GM04504 (cell line): ENCODE data around the gene LRRC28.

Source experiments
- DNase-seq: peaks from one replicate; pipeline ENCODE4 v3.0.0-alpha.2; 2012; ENCODE audit warnings: low read depth

Gene LRRC28

DNA sequence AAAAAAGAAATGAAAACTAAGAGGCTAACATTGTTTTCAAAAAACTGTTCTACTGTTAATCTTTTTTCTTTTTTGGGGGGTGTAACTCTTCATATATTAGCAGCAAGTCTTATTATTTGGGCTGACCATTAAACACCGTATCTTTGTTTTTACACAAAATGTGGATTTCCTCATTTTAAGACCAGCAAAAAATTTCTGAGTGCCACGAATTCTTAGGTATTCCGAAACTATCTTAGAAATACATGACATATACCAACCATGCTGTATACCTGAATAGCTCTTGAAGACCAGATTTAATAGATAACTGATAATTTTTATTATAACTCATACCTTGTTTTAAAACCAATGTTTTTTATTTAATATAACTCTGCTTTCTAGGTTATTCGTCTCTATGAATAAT, 1.3 kb upstream of the LRRC28 start:
- no peak for DNase-seq

DNA sequence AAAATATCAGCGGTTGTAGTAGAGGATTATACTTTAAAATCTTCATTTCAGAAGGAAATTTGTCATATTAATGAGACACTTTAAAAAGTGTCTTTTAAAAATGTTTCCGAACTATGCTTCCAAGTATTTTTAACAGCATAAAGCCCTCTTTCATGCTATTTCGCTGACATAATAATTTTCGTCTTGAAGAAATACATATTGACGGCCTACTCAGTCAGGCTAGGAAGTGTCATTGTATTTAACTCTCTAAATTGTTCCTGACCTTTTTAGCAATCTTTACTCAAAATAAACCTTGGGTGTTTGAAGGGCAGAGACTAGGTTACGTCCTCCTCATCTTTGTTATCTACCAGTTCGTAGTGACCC, 806 bp upstream of the LRRC28 start:
- no peak for DNase-seq

DNA sequence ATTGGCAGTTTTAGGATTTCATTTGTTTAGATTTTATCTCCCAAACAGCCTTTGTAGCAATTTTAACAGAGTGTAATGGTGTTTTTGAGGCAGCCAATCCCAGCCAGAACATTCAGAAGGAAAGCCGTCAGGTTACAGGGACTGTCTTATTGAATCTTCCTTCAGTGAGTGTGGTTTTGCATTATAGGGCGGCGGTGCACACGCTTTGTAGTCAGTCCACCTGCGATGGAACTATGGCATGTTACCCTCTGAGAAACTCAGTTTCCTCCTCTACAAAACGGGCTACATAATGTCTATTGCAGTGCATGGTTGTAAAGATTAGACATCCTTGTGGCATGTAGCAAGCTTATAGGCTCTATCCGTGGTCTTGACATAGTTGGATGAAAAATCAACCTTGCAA, 1.0 kb downstream of the LRRC28 start:
- no peak for DNase-seq

GRCh38 chr15:99253381-99254090, 2.3 kb downstream of the LRRC28 start:
- peak; percentile 63 for DNase-seq

- DNase-seq = no peak
These were observed 5.9 kb downstream of the LRRC28 start for GRCh38 chr15:99257107-99257750.

DNA sequence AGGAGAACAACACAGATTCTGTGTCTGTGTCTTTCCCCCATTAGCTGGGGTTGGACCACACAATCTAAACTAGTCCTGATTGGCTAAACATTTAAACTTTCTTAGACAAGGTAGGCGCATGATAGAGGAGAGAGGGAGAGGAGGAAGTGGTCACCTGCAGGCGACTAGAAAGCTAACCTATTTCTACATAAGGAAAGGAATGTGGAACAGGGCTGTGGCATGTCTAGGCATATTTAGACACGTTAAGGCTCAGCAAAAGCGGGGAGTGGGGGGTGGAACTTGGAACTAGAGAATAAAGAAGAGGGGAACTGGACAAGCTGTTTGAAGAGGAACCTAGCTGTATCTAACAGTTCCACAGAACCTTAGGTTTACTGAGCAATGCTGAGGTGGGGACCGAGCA, 12.8 kb downstream of the LRRC28 start:
- DNase-seq = no peak

DNA sequence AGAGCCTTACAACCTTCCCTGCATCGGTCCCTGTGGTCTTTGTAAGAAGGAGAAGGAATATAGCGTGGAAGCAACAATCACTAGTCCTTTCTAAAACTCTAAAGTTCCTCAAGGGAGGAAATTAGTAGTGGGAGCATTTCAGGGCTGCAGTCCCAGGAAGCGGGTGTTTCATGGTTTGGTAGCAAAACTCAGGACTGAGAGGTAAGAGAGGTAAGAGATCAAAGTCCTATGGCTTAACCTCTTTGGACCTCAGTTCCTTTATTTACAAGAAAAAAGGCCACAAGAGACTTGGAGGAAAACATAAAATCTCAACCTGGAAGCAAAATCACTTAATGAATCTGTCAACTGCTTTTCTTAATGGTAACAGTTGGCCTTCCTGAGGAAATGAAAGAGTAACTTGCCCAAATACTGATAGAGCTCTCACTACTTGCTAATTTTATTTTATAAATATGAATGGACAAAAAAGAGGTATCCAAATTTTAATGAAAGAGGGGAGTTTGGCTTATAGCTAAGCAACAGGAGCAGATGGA, 14.3 kb downstream of the LRRC28 start:
- DNase-seq = no peak

DNA sequence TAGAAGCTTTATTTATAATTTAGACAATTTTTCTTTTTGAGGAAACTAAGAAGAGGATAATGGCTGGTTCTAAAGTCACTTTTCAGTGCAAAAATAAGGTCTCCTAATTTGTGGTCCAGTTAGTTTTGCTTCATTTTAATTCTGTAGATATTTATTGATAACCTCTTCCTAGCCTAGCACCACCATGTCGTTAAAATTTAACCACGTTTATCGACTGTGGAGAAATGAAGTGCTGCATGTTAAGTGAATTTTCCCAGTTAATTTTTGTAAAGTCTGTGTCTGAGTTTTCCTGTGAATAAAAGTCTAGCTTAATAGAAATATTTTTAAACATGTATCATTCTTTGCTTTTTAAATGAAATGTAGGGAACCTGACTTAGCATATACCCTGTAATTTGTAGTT, 16.7 kb downstream of the LRRC28 start:
- DNase-seq = no peak

GRCh38 chr15:99268431-99268830, 17.1 kb downstream of the LRRC28 start:
- no peak for DNase-seq

GRCh38 chr15:99273801-99274200, 22.5 kb downstream of the LRRC28 start:
- no peak for DNase-seq

DNA sequence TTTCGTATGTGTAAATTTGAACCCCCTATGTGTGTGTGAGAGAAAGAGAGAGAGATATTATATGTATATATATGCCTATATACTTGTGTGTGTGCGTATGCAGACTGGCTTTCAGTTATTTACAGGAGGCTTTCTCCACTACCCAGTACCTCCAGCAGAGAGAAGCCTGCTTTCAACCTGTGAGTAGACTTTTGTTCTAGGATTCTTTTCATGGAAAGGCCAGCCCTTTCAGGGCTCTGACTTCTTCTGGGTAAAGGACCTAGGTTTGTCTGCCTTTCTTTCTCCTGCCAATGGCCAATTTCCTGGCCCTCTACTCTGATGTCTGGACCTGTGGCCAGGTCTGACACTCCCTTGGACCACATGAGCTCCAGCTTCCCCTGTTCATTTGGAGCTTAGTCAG, 23.8 kb downstream of the LRRC28 start:
- no peak for DNase-seq

DNA sequence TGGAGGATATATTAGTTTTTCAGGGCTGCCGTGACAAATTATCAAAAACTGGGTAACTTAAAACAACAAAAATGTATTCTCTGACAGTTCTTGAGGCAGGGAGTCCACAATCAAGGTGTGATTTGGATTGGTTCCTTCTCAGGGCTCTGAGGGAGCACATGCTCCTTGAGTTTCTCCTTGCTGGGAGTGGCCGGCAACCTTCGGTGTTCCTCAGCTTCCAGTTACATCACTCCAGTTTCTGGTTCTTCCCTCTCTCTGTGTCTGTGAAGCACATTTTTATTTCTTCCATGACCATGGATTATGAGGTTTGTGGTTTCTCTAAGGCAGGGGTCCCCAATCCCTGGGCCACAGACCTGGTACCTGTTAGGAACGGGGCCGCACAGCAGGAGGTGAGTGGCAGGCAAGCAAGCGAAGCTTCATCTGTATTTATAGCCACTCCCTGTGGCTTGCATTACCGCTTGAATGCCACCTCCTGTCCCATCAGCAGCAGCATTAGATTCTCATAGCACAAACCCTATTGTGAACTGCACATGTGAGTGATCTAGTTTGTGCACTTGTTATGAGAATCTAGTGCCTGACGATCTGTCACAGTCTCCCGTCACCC, 24.3 kb downstream of the LRRC28 start:
- DNase-seq = no peak

GRCh38 chr15:99279290-99279689, 28.0 kb downstream of the LRRC28 start:
- no peak for DNase-seq

DNA sequence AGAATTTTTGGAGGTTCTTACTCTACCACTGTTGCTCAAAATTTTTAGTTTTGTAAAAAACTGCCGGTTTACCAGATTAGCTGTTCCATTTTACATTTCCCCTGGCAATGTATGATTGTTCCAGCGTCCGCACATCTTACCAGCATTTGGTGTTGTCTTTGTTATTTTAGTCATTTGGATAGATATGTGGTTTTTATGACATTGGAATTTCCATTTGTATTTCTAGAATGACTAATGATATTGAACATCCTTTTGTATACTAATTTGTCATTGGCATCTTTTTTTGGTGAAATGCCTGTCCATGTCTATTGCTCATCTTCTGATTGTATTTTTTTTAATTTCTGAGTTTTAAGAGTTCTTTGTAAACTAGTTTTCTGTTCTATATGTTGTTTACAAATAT, 28.5 kb downstream of the LRRC28 start:
- no peak for DNase-seq

GRCh38 chr15:99282121-99282520, 30.8 kb downstream of the LRRC28 start:
- no peak for DNase-seq

DNA sequence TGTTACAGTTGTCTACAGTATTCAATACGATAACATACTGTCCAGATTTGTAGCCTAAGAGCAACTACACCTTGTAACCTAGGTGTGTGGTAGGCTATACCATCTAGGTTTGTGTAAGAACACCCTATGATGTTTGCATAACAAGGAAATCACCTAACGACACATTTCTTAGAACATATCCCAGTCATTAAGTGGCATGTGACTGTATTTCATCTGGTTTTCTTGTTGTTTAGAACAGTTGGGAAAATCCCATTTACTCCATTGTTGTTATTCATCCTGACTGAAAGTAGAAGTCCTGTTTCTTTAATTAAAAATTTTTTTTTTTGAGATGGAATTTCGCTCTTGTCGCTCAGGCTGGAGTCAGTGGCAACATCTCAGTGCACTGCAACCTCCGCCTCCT, 31.3 kb downstream of the LRRC28 start:
- no peak for DNase-seq

GRCh38 chr15:99283717-99284116, 32.4 kb downstream of the LRRC28 start:
- no peak for DNase-seq

GRCh38 chr15:99291643-99292042, 40.4 kb downstream of the LRRC28 start:
- DNase-seq = no peak

DNA sequence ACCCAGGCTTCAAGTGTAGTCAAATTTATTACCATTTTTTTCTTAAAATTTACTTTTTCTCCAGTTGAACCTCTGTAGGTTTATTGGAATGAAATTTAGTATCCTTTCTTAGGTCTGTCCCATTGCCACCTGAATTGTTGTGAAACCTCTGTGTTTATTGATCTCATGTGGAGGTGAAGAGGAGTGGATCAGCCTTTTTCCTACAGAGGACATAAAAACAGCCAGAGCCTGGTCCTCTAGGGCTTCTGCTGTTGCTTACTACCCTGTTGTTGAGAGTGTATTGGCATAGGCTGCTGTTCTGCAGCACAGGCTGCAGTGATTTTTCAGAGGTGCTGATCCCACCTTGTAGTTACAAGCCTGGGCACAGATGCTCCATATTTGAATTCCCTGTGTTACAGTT, 44.6 kb downstream of the LRRC28 start:
- no peak for DNase-seq

GRCh38 chr15:99296386-99296785, 45.1 kb downstream of the LRRC28 start:
- DNase-seq = no peak

GRCh38 chr15:99303907-99304306, 52.6 kb downstream of the LRRC28 start:
- DNase-seq = no peak

GRCh38 chr15:99305761-99306505, 54.7 kb downstream of the LRRC28 start:
- DNase-seq = no peak
